Peyer's patch (tissue), 4 donors: ENCODE results near the gene GALNT1.

Experiments
- POLR2A ChIP-seq, 2 donors: fragments of 450-650 bp; IDR thresholded peaks; one replicate each; pipeline ENCODE4 v1.5.1; 2017; ENCODE audit warnings: antibody characterized with exemption in 2 of 2, mild to moderate bottlenecking in 2 of 2, moderate library complexity in 2 of 2
- TF ChIP-seq, protein P1 (sequence below), 6 experiments: fragments of 450-650 bp in 4 of 6; fragments of 200-600 bp in 2 of 6; sonication (generic) in 1 of 6; IDR thresholded peaks; one replicate each; pipeline ENCODE4 v1.5.1; 2017 to 2019; ENCODE audit warnings: antibody characterized with exemption in 6 of 6, mild to moderate bottlenecking in 3 of 6, moderate library complexity in 1 of 6

- TF ChIP-seq, protein P1, sequence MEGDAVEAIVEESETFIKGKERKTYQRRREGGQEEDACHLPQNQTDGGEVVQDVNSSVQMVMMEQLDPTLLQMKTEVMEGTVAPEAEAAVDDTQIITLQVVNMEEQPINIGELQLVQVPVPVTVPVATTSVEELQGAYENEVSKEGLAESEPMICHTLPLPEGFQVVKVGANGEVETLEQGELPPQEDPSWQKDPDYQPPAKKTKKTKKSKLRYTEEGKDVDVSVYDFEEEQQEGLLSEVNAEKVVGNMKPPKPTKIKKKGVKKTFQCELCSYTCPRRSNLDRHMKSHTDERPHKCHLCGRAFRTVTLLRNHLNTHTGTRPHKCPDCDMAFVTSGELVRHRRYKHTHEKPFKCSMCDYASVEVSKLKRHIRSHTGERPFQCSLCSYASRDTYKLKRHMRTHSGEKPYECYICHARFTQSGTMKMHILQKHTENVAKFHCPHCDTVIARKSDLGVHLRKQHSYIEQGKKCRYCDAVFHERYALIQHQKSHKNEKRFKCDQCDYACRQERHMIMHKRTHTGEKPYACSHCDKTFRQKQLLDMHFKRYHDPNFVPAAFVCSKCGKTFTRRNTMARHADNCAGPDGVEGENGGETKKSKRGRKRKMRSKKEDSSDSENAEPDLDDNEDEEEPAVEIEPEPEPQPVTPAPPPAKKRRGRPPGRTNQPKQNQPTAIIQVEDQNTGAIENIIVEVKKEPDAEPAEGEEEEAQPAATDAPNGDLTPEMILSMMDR (IDR thresholded peaks at IDR 0.05): no peak
- TF ChIP-seq POLR2A (IDR thresholded peaks at IDR 0.05): no peak
These were observed 60.4 kb downstream of the GALNT1 start for GRCh38 chr18:35641916-35642315.
